SK-N-SH (cell line): ENCODE data around the gene MRGPRE.

Source experiments
- EP300 ChIP-seq, 2 experiments: IDR thresholded peaks; 2 replicates each; pipeline versions ENCODE4 v1.4.0 to v1.6.1; 2012; ENCODE audit warnings: borderline replicate concordance in 1 of 2, low read depth in 1 of 2, low read length in 1 of 2
- EZH2phosphoT487 ChIP-seq: fragments of 200-600 bp; sonication (generic); IDR thresholded peaks from 2 replicates; pipeline ENCODE4 v1.6.1; 2017; ENCODE audit warnings: low read depth, mixed run types, mild to moderate bottlenecking, antibody characterized with exemption, moderate library complexity, borderline replicate concordance
- GATA2 ChIP-seq: sonication (generic); formaldehyde crosslinking; IDR thresholded peaks from 2 replicates; pipeline ENCODE4 v1.5.0; 2020; ENCODE audit warnings: mild to moderate bottlenecking, missing genetic modification reagents
- MAX ChIP-seq: IDR thresholded peaks from 2 replicates; pipeline ENCODE4 v1.4.0; 2012; ENCODE audit warnings: low read depth
- POLR2AphosphoS5 ChIP-seq: IDR thresholded peaks from 2 replicates; pipeline ENCODE4 v1.6.1; 2012; ENCODE audit warnings: low read depth, low read length
- RAD21 ChIP-seq: IDR thresholded peaks from 2 replicates; pipeline ENCODE4 v1.6.1; 2012; ENCODE audit warnings: mild to moderate bottlenecking, low read length
- SMC3 ChIP-seq: IDR thresholded peaks from 2 replicates; pipeline ENCODE4 v1.6.1; 2012; ENCODE audit warnings: low read depth, low read length, improper control_type of control experiment
- YY1 ChIP-seq: IDR thresholded peaks from 2 replicates; pipeline ENCODE4 v1.4.0; 2012; ENCODE audit warnings: low read depth, mild to moderate bottlenecking
- TF ChIP-seq, protein P1 (sequence below): fragments of 200-600 bp; sonication (generic); IDR thresholded peaks from 2 replicates; pipeline ENCODE4 v1.6.1; 2017; ENCODE audit warnings: antibody characterized with exemption, mild to moderate bottlenecking, moderate library complexity
- TF ChIP-seq, protein P2 (sequence below): IDR thresholded peaks from 2 replicates; pipeline ENCODE4 v1.6.1; 2012; ENCODE audit warnings: mild to moderate bottlenecking, low read depth, low read length, moderate library complexity

- TF ChIP-seq, protein P1, sequence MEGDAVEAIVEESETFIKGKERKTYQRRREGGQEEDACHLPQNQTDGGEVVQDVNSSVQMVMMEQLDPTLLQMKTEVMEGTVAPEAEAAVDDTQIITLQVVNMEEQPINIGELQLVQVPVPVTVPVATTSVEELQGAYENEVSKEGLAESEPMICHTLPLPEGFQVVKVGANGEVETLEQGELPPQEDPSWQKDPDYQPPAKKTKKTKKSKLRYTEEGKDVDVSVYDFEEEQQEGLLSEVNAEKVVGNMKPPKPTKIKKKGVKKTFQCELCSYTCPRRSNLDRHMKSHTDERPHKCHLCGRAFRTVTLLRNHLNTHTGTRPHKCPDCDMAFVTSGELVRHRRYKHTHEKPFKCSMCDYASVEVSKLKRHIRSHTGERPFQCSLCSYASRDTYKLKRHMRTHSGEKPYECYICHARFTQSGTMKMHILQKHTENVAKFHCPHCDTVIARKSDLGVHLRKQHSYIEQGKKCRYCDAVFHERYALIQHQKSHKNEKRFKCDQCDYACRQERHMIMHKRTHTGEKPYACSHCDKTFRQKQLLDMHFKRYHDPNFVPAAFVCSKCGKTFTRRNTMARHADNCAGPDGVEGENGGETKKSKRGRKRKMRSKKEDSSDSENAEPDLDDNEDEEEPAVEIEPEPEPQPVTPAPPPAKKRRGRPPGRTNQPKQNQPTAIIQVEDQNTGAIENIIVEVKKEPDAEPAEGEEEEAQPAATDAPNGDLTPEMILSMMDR: no peak
- TF ChIP-seq MAX: no peak
- no peak for TF ChIP-seq EP300 (IDR thresholded peaks at IDR 0.05; ENCODE audit: borderline replicate concordance in 1 of 2, low read depth in 1 of 2, low read length in 1 of 2)
- no peak for TF ChIP-seq EZH2phosphoT487
- TF ChIP-seq RAD21: no peak
- TF ChIP-seq, protein P2, sequence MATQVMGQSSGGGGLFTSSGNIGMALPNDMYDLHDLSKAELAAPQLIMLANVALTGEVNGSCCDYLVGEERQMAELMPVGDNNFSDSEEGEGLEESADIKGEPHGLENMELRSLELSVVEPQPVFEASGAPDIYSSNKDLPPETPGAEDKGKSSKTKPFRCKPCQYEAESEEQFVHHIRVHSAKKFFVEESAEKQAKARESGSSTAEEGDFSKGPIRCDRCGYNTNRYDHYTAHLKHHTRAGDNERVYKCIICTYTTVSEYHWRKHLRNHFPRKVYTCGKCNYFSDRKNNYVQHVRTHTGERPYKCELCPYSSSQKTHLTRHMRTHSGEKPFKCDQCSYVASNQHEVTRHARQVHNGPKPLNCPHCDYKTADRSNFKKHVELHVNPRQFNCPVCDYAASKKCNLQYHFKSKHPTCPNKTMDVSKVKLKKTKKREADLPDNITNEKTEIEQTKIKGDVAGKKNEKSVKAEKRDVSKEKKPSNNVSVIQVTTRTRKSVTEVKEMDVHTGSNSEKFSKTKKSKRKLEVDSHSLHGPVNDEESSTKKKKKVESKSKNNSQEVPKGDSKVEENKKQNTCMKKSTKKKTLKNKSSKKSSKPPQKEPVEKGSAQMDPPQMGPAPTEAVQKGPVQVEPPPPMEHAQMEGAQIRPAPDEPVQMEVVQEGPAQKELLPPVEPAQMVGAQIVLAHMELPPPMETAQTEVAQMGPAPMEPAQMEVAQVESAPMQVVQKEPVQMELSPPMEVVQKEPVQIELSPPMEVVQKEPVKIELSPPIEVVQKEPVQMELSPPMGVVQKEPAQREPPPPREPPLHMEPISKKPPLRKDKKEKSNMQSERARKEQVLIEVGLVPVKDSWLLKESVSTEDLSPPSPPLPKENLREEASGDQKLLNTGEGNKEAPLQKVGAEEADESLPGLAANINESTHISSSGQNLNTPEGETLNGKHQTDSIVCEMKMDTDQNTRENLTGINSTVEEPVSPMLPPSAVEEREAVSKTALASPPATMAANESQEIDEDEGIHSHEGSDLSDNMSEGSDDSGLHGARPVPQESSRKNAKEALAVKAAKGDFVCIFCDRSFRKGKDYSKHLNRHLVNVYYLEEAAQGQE: no peak
- TF ChIP-seq SMC3: no peak
- no peak for TF ChIP-seq POLR2AphosphoS5
- TF ChIP-seq GATA2 (CRISPR knock-in tag): no peak
- TF ChIP-seq YY1: no peak
These were observed 13.5 kb downstream of the MRGPRE start, which contains the start of gene MRGPRG for GRCh38 chr11:3218483-3219280.
